Ascending aorta (tissue), 2 donors: ENCODE measurements around the gene TTLL10. TPM values are rescaled to one million over a fixed set of nuclear protein-coding genes. Genes with fewer than 3 reads are reported as not detected.
"Not testable (repeated sequence)": the region's sequence is repeated elsewhere in the genome, so short reads cannot be mapped to it uniquely, and the experiment has no call there.

Experiments used
- DNase-seq, 2 donors: peaks; one replicate each; pipeline ENCODE4 v3.0.0-alpha.2; 2019; ENCODE audit warnings: low spot score in 2 of 2
- H3K27ac ChIP-seq, 2 donors: fragments of 200-600 bp; sonication (generic); one replicate each; pipeline ENCODE4 v1.5.1; 2016 to 2017; ENCODE audit warnings: mild to moderate bottlenecking in 1 of 2
- H3K27me3 ChIP-seq: fragments of 200-600 bp; sonication (generic); one replicate; pipeline ENCODE4 v1.5.1; 2017
- H3K36me3 ChIP-seq, 2 donors: fragments of 200-600 bp; sonication (generic); one replicate each; pipeline ENCODE4 v1.5.1; 2016
- H3K4me1 ChIP-seq, 2 donors: fragments of 200-600 bp; sonication (generic); one replicate each; pipeline ENCODE4 v1.5.1; 2016 to 2017; ENCODE audit warnings: mild to moderate bottlenecking in 1 of 2
- H3K4me3 ChIP-seq, 2 donors: fragments of 200-600 bp; sonication (generic); one replicate each; pipeline ENCODE4 v1.5.1; 2016 to 2017; ENCODE audit warnings: mild to moderate bottlenecking in 1 of 2
- H3K9me3 ChIP-seq, 2 donors: fragments of 200-600 bp; sonication (generic); one replicate each; pipeline ENCODE4 v1.5.1; 2016
- intact Hi-C: fragments of 100-400 bp; cut with DNase I; formaldehyde crosslinking; loops from one replicate; pipeline ENCODE4 v1.15.1; 2023
- total RNA-seq: library from RNA; depleted of rRNA; stranded (reverse); fragments of >200 nt; gene quantifications from one replicate; pipeline ENCODE4 v1.1.0, GENCODE V29; 2016
- TF ChIP-seq, protein P1 (sequence below), 3 experiments: fragments of 200-600 bp in 2 of 3; fragments of 450-650 bp in 1 of 3; sonication (generic) in 2 of 3; IDR thresholded peaks; one replicate each; pipeline ENCODE4 v1.5.1; 2016 to 2019; ENCODE audit warnings: antibody characterized with exemption in 3 of 3, mild to moderate bottlenecking in 1 of 3, moderate library complexity in 1 of 3

TTLL10 gene
- total RNA-seq, 1 donor from 2014 or later = not detected

DNA sequence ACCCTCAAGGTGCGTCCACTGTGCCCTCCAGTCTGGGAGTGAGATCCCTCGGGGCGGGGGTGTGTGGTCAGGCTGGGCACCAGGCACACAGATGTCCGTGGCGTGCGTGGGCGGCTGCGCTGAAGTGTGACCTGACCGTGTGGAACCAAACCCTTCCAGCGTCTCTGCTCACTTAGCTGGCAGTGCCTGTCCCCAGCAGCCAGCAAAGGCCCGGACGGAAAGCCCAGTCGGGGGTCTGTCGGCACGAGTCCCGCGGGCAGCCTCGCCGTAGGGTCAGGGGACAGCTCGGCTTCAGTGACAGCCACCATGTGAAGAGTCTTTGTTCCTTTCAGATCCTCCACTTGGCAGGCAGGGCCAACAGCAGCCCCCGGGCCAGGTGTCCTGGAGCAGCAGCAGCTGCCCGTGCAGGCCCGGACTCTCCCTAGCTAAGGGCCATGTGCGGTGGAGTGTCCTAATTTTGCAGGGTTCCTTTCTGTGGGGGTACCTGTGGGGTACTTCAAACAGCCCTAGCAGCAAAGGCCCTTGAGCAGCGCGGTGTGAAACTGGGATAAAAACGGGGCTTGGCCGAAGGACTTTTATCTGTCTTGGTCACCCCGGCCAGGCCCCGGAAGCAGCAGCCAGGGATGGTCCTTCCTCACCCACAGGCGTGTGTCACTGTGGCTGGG is 11.6 kb downstream of the TTLL10 start:
- Histone ChIP-seq H3K4me1 (no peaks in the 10 kb centered on the region), H3K27ac (no peak overlapping the region), H3K9me3 (no peaks in the 10 kb centered on the region), H3K27me3 (no peaks in the 10 kb centered on the region), H3K36me3 (no peaks in the 10 kb centered on the region), H3K4me3 (no peak overlapping the region)
- intact Hi-C loops = no loop called here
- DNase-seq = no peak
- TF ChIP-seq, protein P1, sequence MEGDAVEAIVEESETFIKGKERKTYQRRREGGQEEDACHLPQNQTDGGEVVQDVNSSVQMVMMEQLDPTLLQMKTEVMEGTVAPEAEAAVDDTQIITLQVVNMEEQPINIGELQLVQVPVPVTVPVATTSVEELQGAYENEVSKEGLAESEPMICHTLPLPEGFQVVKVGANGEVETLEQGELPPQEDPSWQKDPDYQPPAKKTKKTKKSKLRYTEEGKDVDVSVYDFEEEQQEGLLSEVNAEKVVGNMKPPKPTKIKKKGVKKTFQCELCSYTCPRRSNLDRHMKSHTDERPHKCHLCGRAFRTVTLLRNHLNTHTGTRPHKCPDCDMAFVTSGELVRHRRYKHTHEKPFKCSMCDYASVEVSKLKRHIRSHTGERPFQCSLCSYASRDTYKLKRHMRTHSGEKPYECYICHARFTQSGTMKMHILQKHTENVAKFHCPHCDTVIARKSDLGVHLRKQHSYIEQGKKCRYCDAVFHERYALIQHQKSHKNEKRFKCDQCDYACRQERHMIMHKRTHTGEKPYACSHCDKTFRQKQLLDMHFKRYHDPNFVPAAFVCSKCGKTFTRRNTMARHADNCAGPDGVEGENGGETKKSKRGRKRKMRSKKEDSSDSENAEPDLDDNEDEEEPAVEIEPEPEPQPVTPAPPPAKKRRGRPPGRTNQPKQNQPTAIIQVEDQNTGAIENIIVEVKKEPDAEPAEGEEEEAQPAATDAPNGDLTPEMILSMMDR (IDR thresholded peaks at IDR 0.05) = no peak

DNA sequence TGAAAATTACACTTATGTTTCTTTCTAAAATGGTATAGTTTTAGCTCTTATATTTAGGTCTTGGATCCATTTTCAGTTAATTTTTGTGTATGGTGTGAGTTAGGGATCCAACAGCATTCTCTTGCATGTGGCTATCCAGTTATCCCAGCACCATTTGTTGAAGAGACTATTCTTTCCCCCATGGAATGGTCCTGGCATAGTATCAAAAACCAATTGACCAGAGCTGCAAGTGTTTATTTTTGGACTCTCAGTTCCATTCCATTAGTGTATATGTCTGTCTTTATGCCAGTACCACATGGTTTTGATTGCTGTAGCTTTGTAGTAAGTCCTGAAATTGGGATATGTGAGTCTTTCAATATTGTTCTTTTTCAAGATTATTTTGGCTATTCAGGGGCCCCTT is 14.3 kb downstream of the TTLL10 start:
- H3K4me1 ChIP-seq = no peaks in the 10 kb centered on the region
- TF ChIP-seq, protein P1 (IDR thresholded peaks at IDR 0.05) = no peak
- DNase-seq = no peak

DNA sequence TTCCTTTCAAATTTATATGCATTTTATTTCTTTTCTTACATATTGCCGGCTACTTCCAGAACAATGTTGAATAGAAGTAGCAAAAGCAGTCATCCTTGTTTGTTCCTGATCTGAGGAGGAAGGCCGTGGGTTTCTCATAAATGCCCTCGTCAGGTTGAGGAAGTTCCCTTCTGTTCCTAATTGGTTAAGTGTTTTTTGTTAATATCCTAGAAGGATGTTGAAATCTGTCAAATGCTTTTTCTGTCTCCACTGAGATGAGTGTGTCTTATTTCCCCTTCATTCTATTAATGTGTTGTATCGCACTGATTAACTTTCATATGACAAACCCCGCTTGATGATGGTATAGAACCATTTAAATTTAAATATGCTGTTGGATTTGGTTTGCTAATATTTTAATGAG is 15.4 kb downstream of the TTLL10 start:
- Histone ChIP-seq H3K27ac (no peak overlapping the region), H3K36me3 (no peaks in the 10 kb centered on the region), H3K27me3 (no peaks in the 10 kb centered on the region), H3K4me3 (no peak overlapping the region), H3K4me1 (no peaks in the 10 kb centered on the region), H3K9me3 (no peaks in the 10 kb centered on the region)
- TF ChIP-seq, protein P1 (IDR thresholded peaks at IDR 0.05) = no peak
- DNase-seq = no peak
- intact Hi-C loops = no loop called here

More for the DNA sequence above, 14.3 kb downstream of the TTLL10 start:
- intact Hi-C loops = no loop called here
- Histone ChIP-seq H3K36me3 (no peaks in the 10 kb centered on the region), H3K4me3 (no peak overlapping the region), H3K9me3 (no peaks in the 10 kb centered on the region), H3K27me3 (no peaks in the 10 kb centered on the region), H3K27ac (no peak overlapping the region)

DNA sequence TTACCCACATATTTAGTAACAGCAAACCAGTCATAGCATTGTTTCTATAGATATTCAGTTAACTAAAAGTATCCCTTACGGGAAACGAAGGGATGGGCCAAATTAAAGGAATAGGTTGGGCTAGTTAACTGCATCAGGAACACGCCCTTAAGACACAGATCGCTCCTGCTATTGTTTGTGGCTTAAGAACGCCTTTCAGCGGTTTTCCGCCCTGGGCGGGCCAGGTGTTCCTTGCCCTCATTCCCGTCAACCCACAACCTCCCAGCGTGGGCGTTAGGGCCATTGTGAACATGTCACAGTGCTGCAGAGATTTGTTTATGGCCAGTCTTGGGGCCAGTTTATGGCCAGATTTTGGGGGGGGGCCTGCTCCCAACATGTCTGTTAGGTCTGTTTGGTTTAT is 18.1 kb downstream of the TTLL10 start:
- TF ChIP-seq, protein P1 (IDR thresholded peaks at IDR 0.05) = no peak
- H3K27me3 ChIP-seq = no peaks in the 10 kb centered on the region
- H3K4me3 ChIP-seq = no peak overlapping the region
- intact Hi-C loops = no loop called here
- no peak for DNase-seq
- no peaks in the 10 kb centered on the region for H3K9me3 ChIP-seq
- no peaks in the 10 kb centered on the region for H3K36me3 ChIP-seq
- no peak overlapping the region for H3K27ac ChIP-seq
- no peaks in the 10 kb centered on the region for H3K4me1 ChIP-seq

DNA sequence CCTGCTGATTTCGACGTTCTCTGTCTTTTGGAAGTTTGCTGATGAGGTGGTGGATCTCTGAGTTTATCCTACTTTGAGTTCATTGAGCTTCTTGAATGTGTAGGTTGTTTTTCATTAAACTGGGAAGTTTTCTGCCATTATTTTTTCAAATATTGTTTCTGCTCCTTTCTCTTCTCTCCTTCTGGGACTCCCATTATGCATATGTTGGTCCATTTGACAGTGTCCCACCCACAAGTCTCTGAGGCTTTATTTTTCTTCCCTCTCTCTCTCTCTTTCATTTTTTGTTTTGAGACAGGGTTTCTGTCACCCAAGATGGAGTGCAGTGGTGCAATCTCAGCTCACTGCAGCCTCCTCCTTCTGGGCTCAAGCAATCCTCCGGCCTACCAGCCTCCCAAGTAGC is 21.0 kb downstream of the TTLL10 start:
- H3K4me1 ChIP-seq = no peaks in the 10 kb centered on the region
- no peak for DNase-seq
- H3K9me3 ChIP-seq = no peaks in the 10 kb centered on the region
- intact Hi-C loops = no loop called here
- TF ChIP-seq, protein P1 (IDR thresholded peaks at IDR 0.05) = no peak
- H3K27ac ChIP-seq = no peak overlapping the region
- no peaks in the 10 kb centered on the region for H3K27me3 ChIP-seq
- H3K36me3 ChIP-seq = no peaks in the 10 kb centered on the region
- H3K4me3 ChIP-seq = no peak overlapping the region

DNA sequence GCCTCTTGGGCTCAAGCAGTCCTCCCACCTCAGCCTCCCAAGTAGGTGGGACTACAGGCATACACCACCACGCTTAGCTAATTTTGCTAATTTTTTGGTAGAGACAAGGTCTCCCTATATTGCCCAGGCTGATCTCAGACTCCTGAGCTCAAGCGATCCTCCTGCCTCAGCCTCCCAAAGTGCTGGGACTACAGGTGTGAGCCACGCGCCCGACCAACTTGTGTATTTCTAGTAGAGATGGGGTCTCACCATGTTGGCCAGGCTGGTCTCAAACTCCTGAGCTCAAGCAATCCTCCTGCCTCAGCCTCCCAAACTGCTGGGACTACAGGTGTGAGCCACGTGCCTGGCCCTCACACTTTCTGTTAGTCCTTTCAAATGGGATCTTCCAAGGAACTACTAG is 22.0 kb downstream of the TTLL10 start:
- H3K27ac ChIP-seq, intact Hi-C loops, H3K4me3 ChIP-seq, H3K36me3 ChIP-seq, H3K27me3 ChIP-seq, DNase-seq, H3K4me1 ChIP-seq, H3K9me3 ChIP-seq: not testable (repeated sequence)
